Erythroblast (primary cell): ENCODE results near the gene FLOT1.
"Not testable (repeated sequence)": the region's sequence is repeated elsewhere in the genome, so short reads cannot be mapped to it uniquely, and the experiment has no call there.

Experiments used
- GATA1 ChIP-seq: IDR thresholded peaks from 2 replicates; pipeline ENCODE4 v1.6.1; 2011; ENCODE audit warnings: low read depth, mild to moderate bottlenecking, control low read depth, low read length, moderate library complexity
- POLR2A ChIP-seq: IDR thresholded peaks from 2 replicates; pipeline ENCODE4 v1.6.1; 2011; ENCODE audit warnings: mild to moderate bottlenecking, low read length

DNA sequence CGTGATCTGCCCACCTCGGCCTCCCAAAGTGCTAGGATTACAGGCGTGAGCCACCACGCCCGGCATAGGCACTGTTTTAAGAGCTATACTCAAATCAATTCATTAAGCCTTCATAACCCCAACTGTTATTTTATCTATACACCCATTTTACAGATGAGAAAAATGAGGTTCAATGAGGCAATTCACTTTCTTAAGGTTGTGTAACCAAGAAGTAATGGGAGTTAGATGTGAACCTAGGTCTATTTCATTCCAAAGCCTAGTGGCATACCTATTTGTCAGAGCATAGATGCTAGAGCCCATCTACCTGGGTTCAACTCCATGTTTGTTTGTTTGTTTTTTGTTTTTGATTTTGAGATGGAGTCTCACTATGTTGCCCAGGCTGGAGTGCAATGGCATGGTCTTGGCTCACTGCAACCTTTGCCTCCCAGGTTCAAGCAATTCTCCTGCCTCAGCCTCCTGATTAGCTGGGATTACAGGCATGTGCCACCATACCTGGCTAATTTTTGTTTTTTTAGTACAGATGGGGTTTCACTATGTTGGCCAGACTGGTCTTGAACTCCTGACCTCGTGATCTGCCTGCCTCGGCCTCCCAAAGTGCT is 14.0 kb upstream of the FLOT1 start:
- TF ChIP-seq POLR2A, GATA1: not testable (repeated sequence)
